Measurements from ENCODE around the gene UBC.
"Not testable (repeated sequence)": the region's sequence is repeated elsewhere in the genome, so short reads cannot be mapped to it uniquely, and the experiment has no call there.

Gene UBC

DNA sequence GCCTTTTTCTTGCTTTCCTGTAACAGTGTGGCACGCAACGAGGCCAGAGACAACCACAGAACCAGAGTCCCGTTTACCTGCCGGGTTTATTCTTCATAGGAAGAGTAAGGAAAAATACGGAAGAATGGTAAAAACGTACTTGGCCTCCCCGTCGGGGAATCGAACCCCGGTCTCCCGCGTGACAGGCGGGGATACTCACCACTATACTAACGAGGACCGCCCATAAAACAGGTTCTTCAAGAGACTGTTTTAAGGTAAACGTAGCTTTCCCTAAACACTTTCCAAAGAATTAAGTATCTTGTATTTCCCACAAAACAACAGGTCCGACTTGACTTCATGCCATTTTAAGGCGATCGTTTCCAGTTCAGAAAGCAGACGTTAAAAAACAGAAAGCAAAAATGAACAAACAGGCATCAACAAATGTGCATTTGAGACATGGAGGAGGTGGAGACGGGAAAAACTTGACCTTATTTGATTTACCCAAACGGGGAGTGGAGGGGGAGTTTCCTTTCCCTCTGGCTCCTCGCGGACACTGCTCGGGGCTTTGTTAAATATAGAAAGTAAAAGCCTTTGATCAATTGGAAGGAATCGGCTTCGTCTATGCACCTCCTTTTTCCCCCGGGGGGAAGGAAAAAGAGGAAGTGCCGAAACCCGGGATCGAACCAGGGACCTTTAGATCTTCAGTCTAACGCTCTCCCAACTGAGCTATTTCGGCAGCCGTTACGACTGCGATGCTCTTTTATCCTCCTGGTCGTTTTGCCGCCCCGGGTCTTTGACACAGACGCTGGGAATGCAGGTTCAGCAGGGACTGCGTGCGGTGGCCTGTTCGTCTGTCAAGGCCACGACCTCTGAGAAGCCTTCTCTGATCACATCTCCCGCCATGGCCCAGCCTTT, 13.0 kb upstream of the UBC start:
- peaks cover 8% of the 10 kb centered on the region for H3K4me1 ChIP-seq (ENCODE audit: insufficient read depth, low read length, poor library complexity, severe bottlenecking)
- H3K79me2 ChIP-seq (ENCODE audit: insufficient read depth, low read length), result no peaks in the 10 kb centered on the region
- H3F3A ChIP-seq (ENCODE audit: low read depth), result no peaks in the 10 kb centered on the region
- H3K9me3 ChIP-seq (ENCODE audit: insufficient read depth, low read depth, low read length), result no peaks in the 10 kb centered on the region
- H3K27me3 ChIP-seq (ENCODE audit: insufficient read depth, low read length, poor library complexity, severe bottlenecking), result no peaks in the 10 kb centered on the region
- H3K9ac ChIP-seq (ENCODE audit: low read depth, low read length, poor library complexity, severe bottlenecking), result peak overlapping the region; percentile 95
- peak overlapping the region; percentile 97 for H2AFZ ChIP-seq (ENCODE audit: low read length)
- TF ChIP-seq, protein P1, sequence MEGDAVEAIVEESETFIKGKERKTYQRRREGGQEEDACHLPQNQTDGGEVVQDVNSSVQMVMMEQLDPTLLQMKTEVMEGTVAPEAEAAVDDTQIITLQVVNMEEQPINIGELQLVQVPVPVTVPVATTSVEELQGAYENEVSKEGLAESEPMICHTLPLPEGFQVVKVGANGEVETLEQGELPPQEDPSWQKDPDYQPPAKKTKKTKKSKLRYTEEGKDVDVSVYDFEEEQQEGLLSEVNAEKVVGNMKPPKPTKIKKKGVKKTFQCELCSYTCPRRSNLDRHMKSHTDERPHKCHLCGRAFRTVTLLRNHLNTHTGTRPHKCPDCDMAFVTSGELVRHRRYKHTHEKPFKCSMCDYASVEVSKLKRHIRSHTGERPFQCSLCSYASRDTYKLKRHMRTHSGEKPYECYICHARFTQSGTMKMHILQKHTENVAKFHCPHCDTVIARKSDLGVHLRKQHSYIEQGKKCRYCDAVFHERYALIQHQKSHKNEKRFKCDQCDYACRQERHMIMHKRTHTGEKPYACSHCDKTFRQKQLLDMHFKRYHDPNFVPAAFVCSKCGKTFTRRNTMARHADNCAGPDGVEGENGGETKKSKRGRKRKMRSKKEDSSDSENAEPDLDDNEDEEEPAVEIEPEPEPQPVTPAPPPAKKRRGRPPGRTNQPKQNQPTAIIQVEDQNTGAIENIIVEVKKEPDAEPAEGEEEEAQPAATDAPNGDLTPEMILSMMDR (conservative IDR thresholded peaks at IDR 0.05; ENCODE audit: low read length), result no peak
- no peak for TF ChIP-seq EZH2phosphoT487 (IDR thresholded peaks at IDR 0.05; ENCODE audit: borderline replicate concordance)
- peak overlapping the region; percentile 71 for H3K4me2 ChIP-seq (ENCODE audit: low read depth, low read length, poor library complexity, severe bottlenecking)
- H4K20me1 ChIP-seq (ENCODE audit: insufficient read depth, low read length, poor library complexity, severe bottlenecking), result no peaks in the 10 kb centered on the region
- H3K4me3 ChIP-seq (ENCODE audit: low read length, poor library complexity, severe bottlenecking), result peak overlapping the region; percentile 100
- no peaks in the 10 kb centered on the region for H3K36me3 ChIP-seq (ENCODE audit: insufficient read depth, low read length)
- no peaks in the 10 kb centered on the region for H3K9me2 ChIP-seq (replicated peaks; ENCODE audit: low read depth, low read length)

DNA sequence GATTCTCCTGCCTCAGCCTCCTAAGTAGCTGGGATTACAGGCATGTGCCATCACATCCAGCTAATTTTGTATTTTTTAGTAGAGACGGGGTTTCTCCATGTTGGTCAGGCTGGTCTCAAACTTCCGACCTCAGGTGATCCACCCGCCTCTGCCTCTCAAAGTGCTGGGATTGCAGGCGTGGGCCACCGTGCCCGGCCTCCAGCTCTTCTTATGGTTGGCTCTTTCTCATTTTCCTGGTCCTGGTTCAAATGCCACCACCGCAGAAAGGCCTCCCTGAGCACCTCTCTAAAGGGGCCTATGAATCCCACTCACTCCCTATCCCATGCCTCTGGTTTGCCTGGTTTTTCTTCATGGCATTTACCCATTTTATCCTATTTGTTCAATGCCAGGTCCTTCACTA, 11.3 kb upstream of the UBC start:
- not testable (repeated sequence) for H3K36me3 ChIP-seq (ENCODE audit: insufficient read depth, low read length); H3K9me3 ChIP-seq (ENCODE audit: insufficient read depth, low read depth, low read length); H3F3A ChIP-seq (ENCODE audit: low read depth); H3K4me3 ChIP-seq (ENCODE audit: low read length, poor library complexity, severe bottlenecking); H4K20me1 ChIP-seq (ENCODE audit: insufficient read depth, low read length, poor library complexity, severe bottlenecking); H2AFZ ChIP-seq (ENCODE audit: low read length); H3K9me2 ChIP-seq (replicated peaks; ENCODE audit: low read depth, low read length); H3K4me2 ChIP-seq (ENCODE audit: low read depth, low read length, poor library complexity, severe bottlenecking); H3K9ac ChIP-seq (ENCODE audit: low read depth, low read length, poor library complexity, severe bottlenecking); H3K79me2 ChIP-seq (ENCODE audit: insufficient read depth, low read length); H3K27me3 ChIP-seq (ENCODE audit: insufficient read depth, low read length, poor library complexity, severe bottlenecking)
- peaks cover 17% of the 10 kb centered on the region for H3K4me1 ChIP-seq (ENCODE audit: insufficient read depth, low read length, poor library complexity, severe bottlenecking)

DNA sequence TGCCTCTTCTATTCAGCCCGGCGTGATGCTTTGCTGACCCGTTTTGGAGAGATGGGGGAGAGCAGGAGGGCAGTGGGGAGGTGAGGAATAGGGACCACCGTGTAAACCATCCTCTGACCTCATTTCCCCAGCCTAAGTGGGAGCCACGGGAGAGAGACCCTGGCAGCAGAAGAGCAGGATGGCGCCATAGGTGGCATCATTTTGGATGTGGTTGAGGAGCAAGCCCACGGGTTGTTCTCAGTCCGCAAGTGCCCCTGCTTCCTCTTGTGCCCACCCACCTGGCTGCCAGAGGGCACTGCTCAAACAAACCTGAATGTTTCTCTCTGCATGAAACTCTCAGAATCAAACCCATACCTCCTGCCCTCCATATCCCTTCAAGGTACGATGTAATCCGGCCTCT, 10.7 kb upstream of the UBC start:
- Histone ChIP-seq H4K20me1 (ENCODE audit: insufficient read depth, low read length, poor library complexity, severe bottlenecking) (no peaks in the 10 kb centered on the region), H3K27me3 (ENCODE audit: insufficient read depth, low read length, poor library complexity, severe bottlenecking) (no peaks in the 10 kb centered on the region), H3K4me3 (ENCODE audit: low read length, poor library complexity, severe bottlenecking) (no peak overlapping the region), H3K4me1 (ENCODE audit: insufficient read depth, low read length, poor library complexity, severe bottlenecking) (peaks cover 22% of the 10 kb centered on the region), H3K4me2 (ENCODE audit: low read depth, low read length, poor library complexity, severe bottlenecking) (no peak overlapping the region), H3K9me2 (replicated peaks; ENCODE audit: low read depth, low read length) (no peaks in the 10 kb centered on the region), H3K9me3 (ENCODE audit: insufficient read depth, low read depth, low read length) (no peaks in the 10 kb centered on the region), H2AFZ (ENCODE audit: low read length) (no peak overlapping the region), H3F3A (ENCODE audit: low read depth) (peaks cover 9% of the 10 kb centered on the region; the same call in 1 of the 2 replicates), H3K79me2 (ENCODE audit: insufficient read depth, low read length) (no peaks in the 10 kb centered on the region), H3K36me3 (ENCODE audit: insufficient read depth, low read length) (no peaks in the 10 kb centered on the region), H3K9ac (ENCODE audit: low read depth, low read length, poor library complexity, severe bottlenecking) (no peak overlapping the region)
- TF ChIP-seq, protein P1 (conservative IDR thresholded peaks at IDR 0.05; ENCODE audit: low read length), result no peak
- no peak for TF ChIP-seq EZH2phosphoT487 (IDR thresholded peaks at IDR 0.05; ENCODE audit: borderline replicate concordance)

Data from Loucy (cell line).